WI38 (cell line): ENCODE measurements around the gene TP63.

Source experiments
- H3K4me3 ChIP-seq: 2 replicates; pipeline ENCODE4 v1.5.1; 2011; ENCODE audit warnings: low read depth, mild to moderate bottlenecking, control low read depth, low read length
- CTCF ChIP-seq: IDR thresholded peaks from 2 replicates; pipeline ENCODE4 v1.5.1; 2012; ENCODE audit warnings: low read depth, mild to moderate bottlenecking, control low read depth, low read length

The TP63 gene

GRCh38 chr3:189708375-189708774 is 77.2 kb downstream of the TP63 start:
- TF ChIP-seq CTCF = no peak
- H3K4me3 ChIP-seq = no peak overlapping the region

GRCh38 chr3:189710620-189711402 is 79.6 kb downstream of the TP63 start:
- no peak for TF ChIP-seq CTCF
- no peak overlapping the region for H3K4me3 ChIP-seq

- TF ChIP-seq CTCF = no peak
- H3K4me3 ChIP-seq = no peak overlapping the region
Observed at GRCh38 chr3:189712906-189713483, 81.8 kb downstream of the TP63 start.

DNA sequence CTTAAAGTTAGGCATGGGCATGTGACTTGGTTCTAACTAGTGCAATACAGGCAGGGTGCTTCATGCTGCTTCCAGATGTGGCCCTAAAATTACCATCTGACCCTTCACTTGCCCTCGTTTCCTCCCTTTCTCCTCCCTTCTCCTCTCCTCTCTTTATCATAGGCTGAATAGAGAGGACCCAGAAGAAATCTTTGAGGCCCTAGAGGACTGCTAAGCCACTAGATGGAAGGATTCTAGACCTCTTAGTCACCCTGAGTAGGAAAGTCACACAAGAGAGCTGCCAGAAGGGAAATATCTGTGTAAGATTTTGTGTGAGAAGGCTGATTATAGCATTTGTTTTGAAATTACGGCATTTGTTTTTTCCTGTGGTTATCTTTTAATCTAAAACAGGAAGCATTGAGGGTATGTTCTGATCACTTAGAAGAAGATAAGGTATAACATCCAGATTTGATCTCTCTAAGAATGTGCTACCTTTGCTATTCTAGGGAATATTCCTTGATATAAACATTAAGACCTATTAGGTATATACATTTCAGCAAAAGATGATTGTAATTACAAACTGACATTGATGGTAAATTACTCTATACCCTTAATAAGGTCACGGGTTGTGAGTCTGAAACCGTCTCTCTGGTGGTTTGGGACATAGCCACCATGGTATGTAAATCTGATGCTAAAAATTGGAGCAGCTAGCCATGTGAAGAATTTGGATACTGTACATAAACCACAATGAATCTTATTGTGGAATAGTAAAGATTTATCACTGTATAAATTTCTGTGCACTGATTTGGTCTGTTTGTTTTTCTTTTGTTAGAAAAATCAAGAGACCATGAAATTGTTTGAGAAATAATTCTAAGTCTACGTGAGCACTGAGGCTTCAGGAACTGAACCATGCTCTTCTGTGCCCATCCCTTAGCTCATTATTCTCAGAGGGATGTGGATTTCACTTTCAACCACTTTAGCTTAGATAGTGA is 84.1 kb downstream of the TP63 start:
- no peak overlapping the region for H3K4me3 ChIP-seq
- TF ChIP-seq CTCF = no peak

- TF ChIP-seq CTCF = no peak
- no peak overlapping the region for H3K4me3 ChIP-seq
Observed at GRCh38 chr3:189718215-189718614, 87.0 kb downstream of the TP63 start.

GRCh38 chr3:189720736-189721417 is 89.7 kb downstream of the TP63 start:
- H3K4me3 ChIP-seq = no peak overlapping the region
- no peak for TF ChIP-seq CTCF
